Measurements from ENCODE around the gene MGST3.

MGST3 gene

DNA sequence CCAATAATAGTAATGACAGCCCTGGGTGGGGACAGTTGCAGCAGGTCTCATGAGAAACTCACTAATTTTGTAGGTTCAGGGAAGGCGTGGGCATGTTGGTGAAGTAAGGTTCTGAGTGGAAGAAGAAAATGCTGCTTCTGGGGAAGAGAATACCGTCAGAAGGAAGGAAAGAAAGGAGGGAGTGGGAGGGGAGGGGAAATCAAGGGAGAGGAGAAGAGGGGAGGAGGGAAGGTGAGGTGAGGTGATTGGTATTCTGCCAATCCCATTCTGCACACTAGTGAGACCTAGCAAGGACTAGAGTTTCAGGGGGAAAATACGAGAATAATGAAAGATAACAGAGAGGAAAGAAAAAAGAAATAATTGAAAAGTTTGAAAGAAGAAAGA lies 32.4 kb upstream of the MGST3 start:
- H3K4me3 ChIP-seq (replicated peaks; ENCODE audit: insufficient read depth, low read length), result peak overlapping the region; percentile 50
- no peak for DNase-seq (ENCODE audit: low read depth in 1 of 2, low spot score in 1 of 2)
- H3K27me3 ChIP-seq (ENCODE audit: insufficient read depth, poor library complexity, severe bottlenecking), result peaks cover 17% of the 10 kb centered on the region
- TF ChIP-seq SPI1 (IDR thresholded peaks at IDR 0.05; ENCODE audit: borderline replicate concordance, low read depth), result no peak
- TF ChIP-seq GABPA (IDR thresholded peaks at IDR 0.05; ENCODE audit: low read depth), result no peak
- TF ChIP-seq, protein P1, sequence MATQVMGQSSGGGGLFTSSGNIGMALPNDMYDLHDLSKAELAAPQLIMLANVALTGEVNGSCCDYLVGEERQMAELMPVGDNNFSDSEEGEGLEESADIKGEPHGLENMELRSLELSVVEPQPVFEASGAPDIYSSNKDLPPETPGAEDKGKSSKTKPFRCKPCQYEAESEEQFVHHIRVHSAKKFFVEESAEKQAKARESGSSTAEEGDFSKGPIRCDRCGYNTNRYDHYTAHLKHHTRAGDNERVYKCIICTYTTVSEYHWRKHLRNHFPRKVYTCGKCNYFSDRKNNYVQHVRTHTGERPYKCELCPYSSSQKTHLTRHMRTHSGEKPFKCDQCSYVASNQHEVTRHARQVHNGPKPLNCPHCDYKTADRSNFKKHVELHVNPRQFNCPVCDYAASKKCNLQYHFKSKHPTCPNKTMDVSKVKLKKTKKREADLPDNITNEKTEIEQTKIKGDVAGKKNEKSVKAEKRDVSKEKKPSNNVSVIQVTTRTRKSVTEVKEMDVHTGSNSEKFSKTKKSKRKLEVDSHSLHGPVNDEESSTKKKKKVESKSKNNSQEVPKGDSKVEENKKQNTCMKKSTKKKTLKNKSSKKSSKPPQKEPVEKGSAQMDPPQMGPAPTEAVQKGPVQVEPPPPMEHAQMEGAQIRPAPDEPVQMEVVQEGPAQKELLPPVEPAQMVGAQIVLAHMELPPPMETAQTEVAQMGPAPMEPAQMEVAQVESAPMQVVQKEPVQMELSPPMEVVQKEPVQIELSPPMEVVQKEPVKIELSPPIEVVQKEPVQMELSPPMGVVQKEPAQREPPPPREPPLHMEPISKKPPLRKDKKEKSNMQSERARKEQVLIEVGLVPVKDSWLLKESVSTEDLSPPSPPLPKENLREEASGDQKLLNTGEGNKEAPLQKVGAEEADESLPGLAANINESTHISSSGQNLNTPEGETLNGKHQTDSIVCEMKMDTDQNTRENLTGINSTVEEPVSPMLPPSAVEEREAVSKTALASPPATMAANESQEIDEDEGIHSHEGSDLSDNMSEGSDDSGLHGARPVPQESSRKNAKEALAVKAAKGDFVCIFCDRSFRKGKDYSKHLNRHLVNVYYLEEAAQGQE (IDR thresholded peaks at IDR 0.05; ENCODE audit: insufficient replicate concordance, low read depth), result no peak
- TF ChIP-seq, protein P2, sequence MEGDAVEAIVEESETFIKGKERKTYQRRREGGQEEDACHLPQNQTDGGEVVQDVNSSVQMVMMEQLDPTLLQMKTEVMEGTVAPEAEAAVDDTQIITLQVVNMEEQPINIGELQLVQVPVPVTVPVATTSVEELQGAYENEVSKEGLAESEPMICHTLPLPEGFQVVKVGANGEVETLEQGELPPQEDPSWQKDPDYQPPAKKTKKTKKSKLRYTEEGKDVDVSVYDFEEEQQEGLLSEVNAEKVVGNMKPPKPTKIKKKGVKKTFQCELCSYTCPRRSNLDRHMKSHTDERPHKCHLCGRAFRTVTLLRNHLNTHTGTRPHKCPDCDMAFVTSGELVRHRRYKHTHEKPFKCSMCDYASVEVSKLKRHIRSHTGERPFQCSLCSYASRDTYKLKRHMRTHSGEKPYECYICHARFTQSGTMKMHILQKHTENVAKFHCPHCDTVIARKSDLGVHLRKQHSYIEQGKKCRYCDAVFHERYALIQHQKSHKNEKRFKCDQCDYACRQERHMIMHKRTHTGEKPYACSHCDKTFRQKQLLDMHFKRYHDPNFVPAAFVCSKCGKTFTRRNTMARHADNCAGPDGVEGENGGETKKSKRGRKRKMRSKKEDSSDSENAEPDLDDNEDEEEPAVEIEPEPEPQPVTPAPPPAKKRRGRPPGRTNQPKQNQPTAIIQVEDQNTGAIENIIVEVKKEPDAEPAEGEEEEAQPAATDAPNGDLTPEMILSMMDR (IDR thresholded peaks at IDR 0.05; ENCODE audit: insufficient read depth, low read length), result no peak
- TF ChIP-seq POLR2AphosphoS5 (IDR thresholded peaks at IDR 0.05; ENCODE audit: low read depth), result no peak
- peak overlapping the region; percentile 49 for H3K27ac ChIP-seq (replicated peaks)

DNA sequence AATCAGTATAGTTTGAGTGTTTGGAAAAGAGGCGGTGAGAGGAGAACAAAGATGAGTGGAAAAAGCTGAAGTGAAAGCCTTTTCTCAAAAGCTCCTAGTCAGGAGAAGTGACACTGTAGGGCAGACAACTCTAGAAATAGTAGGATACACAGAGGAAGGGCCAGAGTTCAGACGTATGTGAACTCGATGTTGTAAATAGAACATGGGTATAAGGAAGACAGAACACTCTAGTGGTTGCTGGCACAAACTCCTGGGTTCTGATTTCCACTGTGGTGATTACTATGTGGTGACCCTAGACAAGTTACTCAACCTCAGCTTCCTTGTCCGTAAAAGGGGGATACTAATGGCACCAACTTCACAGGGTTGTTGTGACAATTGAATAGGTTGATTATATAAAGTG lies 30.2 kb upstream of the MGST3 start:
- Histone ChIP-seq H3K27me3 (ENCODE audit: insufficient read depth, poor library complexity, severe bottlenecking) (peaks cover 2% of the 10 kb centered on the region), H3K27ac (replicated peaks) (no peak overlapping the region), H3K4me3 (replicated peaks; ENCODE audit: insufficient read depth, low read length) (no peak overlapping the region)
- DNase-seq (ENCODE audit: low read depth in 1 of 2, low spot score in 1 of 2), result no peak
- no peak for TF ChIP-seq POLR2AphosphoS5 (IDR thresholded peaks at IDR 0.05; ENCODE audit: low read depth)
- TF ChIP-seq, protein P1 (IDR thresholded peaks at IDR 0.05; ENCODE audit: insufficient replicate concordance, low read depth), result no peak
- TF ChIP-seq, protein P2 (IDR thresholded peaks at IDR 0.05; ENCODE audit: insufficient read depth, low read length), result no peak
- TF ChIP-seq SPI1 (IDR thresholded peaks at IDR 0.05; ENCODE audit: borderline replicate concordance, low read depth), result no peak
- TF ChIP-seq GABPA (IDR thresholded peaks at IDR 0.05; ENCODE audit: low read depth), result no peak

DNA sequence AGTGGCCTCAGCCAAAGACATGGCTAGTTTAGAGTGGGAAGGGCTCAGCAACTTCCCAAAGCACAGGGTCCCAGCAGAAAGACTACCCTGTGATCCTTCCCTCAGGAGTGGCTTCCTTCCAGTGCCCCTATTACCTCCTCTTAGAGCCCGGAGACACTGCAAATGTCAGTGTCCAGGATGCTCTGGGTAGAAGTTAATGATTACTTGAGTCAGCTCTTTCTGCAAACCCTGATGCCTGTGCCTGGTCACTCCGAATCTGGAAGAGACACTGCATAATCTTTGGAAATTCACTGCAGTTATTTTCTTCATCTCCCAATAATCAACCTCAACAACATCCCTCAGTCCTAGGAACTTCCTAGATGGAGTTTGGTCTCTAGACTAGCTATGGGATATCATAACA lies 27.2 kb upstream of the MGST3 start:
- Histone ChIP-seq H3K27me3 (ENCODE audit: insufficient read depth, poor library complexity, severe bottlenecking) (no peaks in the 10 kb centered on the region), H3K27ac (replicated peaks) (no peak overlapping the region), H3K4me3 (replicated peaks; ENCODE audit: insufficient read depth, low read length) (no peak overlapping the region)
- no peak for TF ChIP-seq SPI1 (IDR thresholded peaks at IDR 0.05; ENCODE audit: borderline replicate concordance, low read depth)
- TF ChIP-seq, protein P1 (IDR thresholded peaks at IDR 0.05; ENCODE audit: insufficient replicate concordance, low read depth), result no peak
- no peak for TF ChIP-seq GABPA (IDR thresholded peaks at IDR 0.05; ENCODE audit: low read depth)
- TF ChIP-seq, protein P2 (IDR thresholded peaks at IDR 0.05; ENCODE audit: insufficient read depth, low read length), result no peak
- TF ChIP-seq POLR2AphosphoS5 (IDR thresholded peaks at IDR 0.05; ENCODE audit: low read depth), result no peak
- DNase-seq (ENCODE audit: low read depth in 1 of 2, low spot score in 1 of 2), result no peak

Data from HL-60 (cell line).